RWPE2 (cell line): ENCODE measurements around the gene MIR17HG.

ENCODE experiments used
- ATAC-seq: fragments of 200-7000 bp; cut with Tn5 transposase; 3 replicates; pipeline ENCODE4 v1.9.1; 2021; ENCODE audit warnings: low read depth
- DNase-seq: peaks from one replicate; pipeline ENCODE4 v3.0.0-alpha.2; 2020; ENCODE audit warnings: low spot score
- H3K27ac ChIP-seq: fragments of 450-650 bp; 2 replicates; pipeline ENCODE4 v1.5.1; 2017; ENCODE audit warnings: mild to moderate bottlenecking; ENCODE audit not compliant: poor library complexity, severe bottlenecking
- H3K27me3 ChIP-seq: fragments of 250-450 bp; sonication (Bioruptor Pico); 2 replicates; pipeline ENCODE4 v1.5.1; 2021; ENCODE audit warnings: mild to moderate bottlenecking, moderate library complexity; ENCODE audit not compliant: insufficient read depth, poor library complexity, severe bottlenecking
- H3K36me3 ChIP-seq: fragments of 250-450 bp; sonication (Bioruptor Pico); 2 replicates; pipeline ENCODE4 v1.5.1; 2020; ENCODE audit warnings: low read depth, mild to moderate bottlenecking, moderate library complexity
- H3K4me1 ChIP-seq: fragments of 250-450 bp; sonication (Bioruptor Pico); 2 replicates; pipeline ENCODE4 v1.5.1; 2021; ENCODE audit warnings: mild to moderate bottlenecking, moderate library complexity; ENCODE audit not compliant: insufficient read depth, poor library complexity, severe bottlenecking
- H3K4me3 ChIP-seq: fragments of 250-450 bp; sonication (Bioruptor Pico); 2 replicates; pipeline ENCODE4 v1.5.1; 2021; ENCODE audit warnings: mild to moderate bottlenecking, moderate library complexity; ENCODE audit not compliant: severe bottlenecking
- H3K9me3 ChIP-seq: fragments of 250-450 bp; sonication (Bioruptor Pico); 2 replicates; pipeline ENCODE4 v1.5.1; 2021; ENCODE audit warnings: mild to moderate bottlenecking, moderate library complexity; ENCODE audit not compliant: severe bottlenecking
- CTCF ChIP-seq: fragments of 450-650 bp; IDR thresholded peaks from one replicate; pipeline ENCODE4 v1.5.1; 2017; ENCODE audit warnings: mild to moderate bottlenecking, moderate library complexity; ENCODE audit not compliant: poor library complexity, severe bottlenecking

Gene MIR17HG

GRCh38 chr13:91347202-91347995 is at the start of gene MIR17HG:
TSS of gene MIR17HG (plus strand) at chr13:91347687.
- peak within 1 kb of the TSS; percentile 83 for H3K4me3 ChIP-seq
- peaks cover 17% of the 10 kb centered on the region for H3K4me1 ChIP-seq
- H3K27me3 ChIP-seq: peaks cover 47% of the 10 kb centered on the region
- peak within 1 kb of the TSS; percentile 88 for H3K27ac ChIP-seq
- peaks cover 6% of the 10 kb centered on the region for H3K9me3 ChIP-seq
- TF ChIP-seq CTCF: no peak
- peak; percentile 83 for DNase-seq
- ATAC-seq: peak; percentile 72
- H3K36me3 ChIP-seq: peaks cover 33% of the 10 kb centered on the region

GRCh38 chr13:91298060-91298459 is 49.4 kb upstream of the MIR17HG start:
- no peak overlapping the region for H3K4me3 ChIP-seq
- ATAC-seq (no peak), DNase-seq (no peak)
- no peak overlapping the region for H3K27ac ChIP-seq
- H3K27me3 ChIP-seq: peaks cover 11% of the 10 kb centered on the region
- H3K4me1 ChIP-seq: no peaks in the 10 kb centered on the region
- H3K9me3 ChIP-seq: peaks cover 3% of the 10 kb centered on the region
- no peaks in the 10 kb centered on the region for H3K36me3 ChIP-seq
- no peak for TF ChIP-seq CTCF

DNA sequence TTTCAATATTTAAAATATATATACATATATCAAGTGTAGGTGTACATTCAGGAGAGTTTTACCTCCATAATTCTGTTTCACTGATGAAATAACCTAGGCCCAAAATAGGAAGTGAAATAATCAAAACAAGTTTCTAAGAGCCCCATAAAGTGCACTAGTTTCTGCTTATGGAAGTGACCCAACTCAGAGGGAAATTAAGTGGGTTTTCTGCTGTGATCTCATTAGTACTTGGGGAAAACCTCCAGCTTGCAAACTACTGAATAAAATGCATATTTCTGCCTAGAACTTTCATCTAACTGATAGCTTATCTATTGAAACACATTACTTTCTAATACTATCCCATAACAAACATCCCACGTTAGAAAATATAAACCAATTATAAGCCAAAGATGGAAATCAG is 45.4 kb upstream of the MIR17HG start:
- no peak for TF ChIP-seq CTCF
- Histone ChIP-seq H3K36me3 (no peaks in the 10 kb centered on the region), H3K9me3 (no peaks in the 10 kb centered on the region), H3K4me3 (no peak overlapping the region), H3K4me1 (no peaks in the 10 kb centered on the region), H3K27me3 (peaks cover 6% of the 10 kb centered on the region), H3K27ac (no peak overlapping the region)
- ATAC-seq (no peak), DNase-seq (no peak)

DNA sequence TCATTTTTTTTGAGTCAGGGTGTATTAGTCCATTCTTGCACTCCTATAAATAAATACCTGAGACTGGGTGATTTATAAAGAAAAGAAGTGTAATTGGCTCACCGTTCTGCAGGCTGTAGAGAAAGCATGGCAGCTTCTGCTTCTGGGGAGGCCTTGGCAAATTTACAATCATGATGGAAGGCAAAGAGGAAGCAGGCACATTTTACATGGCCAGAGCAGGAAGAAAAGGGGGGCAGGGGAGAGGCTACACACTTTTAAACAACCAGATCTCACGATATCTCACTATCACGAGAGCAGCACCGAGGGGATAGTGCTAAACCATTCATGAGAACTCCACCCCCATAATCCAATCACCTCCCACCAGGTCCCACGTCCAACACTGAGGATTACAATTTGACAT is 44.5 kb upstream of the MIR17HG start:
- DNase-seq: no peak
- Histone ChIP-seq H3K4me1 (no peaks in the 10 kb centered on the region), H3K9me3 (no peaks in the 10 kb centered on the region), H3K36me3 (no peaks in the 10 kb centered on the region), H3K27me3 (no peaks in the 10 kb centered on the region), H3K27ac (no peak overlapping the region), H3K4me3 (no peak overlapping the region)
- no peak for ATAC-seq
- TF ChIP-seq CTCF: no peak

GRCh38 chr13:91304741-91305140 is 42.7 kb upstream of the MIR17HG start:
- DNase-seq: no peak
- ATAC-seq: no peak
- H3K9me3 ChIP-seq: no peaks in the 10 kb centered on the region
- no peak overlapping the region for H3K4me3 ChIP-seq
- H3K27ac ChIP-seq: no peak overlapping the region
- H3K36me3 ChIP-seq: no peaks in the 10 kb centered on the region
- TF ChIP-seq CTCF: no peak
- H3K27me3 ChIP-seq: no peaks in the 10 kb centered on the region
- no peaks in the 10 kb centered on the region for H3K4me1 ChIP-seq
